GM12878 (cell line): ENCODE results near the gene RPL36. TPM values are rescaled to one million over a fixed set of nuclear protein-coding genes. Genes with fewer than 3 reads are reported as not detected.

ENCODE experiments used
- ATAC-seq: fragments of 200-7000 bp; cut with Tn5 transposase; 3 replicates; pipeline ENCODE4 v1.9.1; 2020; ENCODE audit warnings: mild to moderate bottlenecking, moderate library complexity
- BruUV-seq: library from RNA; stranded (reverse); fragments of 400-500 nt; replicated peaks from 2 replicates; lab custom pipeline; 2021; lab: Mats Ljungman, UMichigan
- CTCF ChIA-PET: fragments of 300-600 bp; sonication (Branson Sonifier 250); formaldehyde crosslinking; extraction: SDS; loops from one replicate; lab custom pipeline; 2021; ENCODE audit warnings: inconsistent platforms; lab: Yijun Ruan, JAX
- POLR2A ChIA-PET: fragments of 350-600 bp; formaldehyde crosslinking; extraction: SDS; loops from one replicate; lab custom pipeline; 2021; ENCODE audit warnings: inconsistent platforms; lab: Charles Lee
- RAD21 ChIA-PET: fragments of 300-600 bp; sonication (Branson Sonifier 250); formaldehyde crosslinking; loops from one replicate; lab custom pipeline; 2023; ENCODE audit warnings: antibody characterized with exemption; ENCODE audit not compliant: unreplicated experiment; lab: Charles Lee
- SMC1A ChIA-PET: fragments of 300-600 bp; sonication (Branson Sonifier 250); formaldehyde crosslinking; loops from one replicate; lab custom pipeline; 2023; ENCODE audit not compliant: unreplicated experiment, uncharacterized antibody; lab: Charles Lee
- DNase-seq: peaks from one replicate; pipeline ENCODE4 v3.0.0-alpha.2; 2011; ENCODE audit warnings: low read depth, low spot score
- FAIRE-seq: peaks from 3 replicates; lab custom pipeline; 2011; peaks lifted over from hg19 to GRCh38; lab: Jason Lieb, UNC
- H2AFZ ChIP-seq: 2 replicates; pipeline ENCODE4 v1.6.0; 2011; ENCODE audit warnings: low read depth, low read length, control low read depth; ENCODE audit not compliant: control insufficient read depth
- H3K27ac ChIP-seq: 2 replicates; pipeline ENCODE4 v1.5.1; 2011; ENCODE audit warnings: control low read depth; ENCODE audit not compliant: control insufficient read depth, insufficient read depth
- H3K27me3 ChIP-seq, 2 experiments: replicated peaks in 1 of 2; 2 replicates each; pipeline versions ENCODE4 v1.6.0 to v1.6.1; 2011; ENCODE audit warnings: low read length in 1 of 2; ENCODE audit not compliant: control insufficient read depth in 2 of 2, insufficient read depth in 2 of 2
- H3K36me3 ChIP-seq, 2 experiments: 2 replicates each; pipeline ENCODE4 v1.5.1; 2011; ENCODE audit warnings: low read length in 1 of 2; ENCODE audit not compliant: control insufficient read depth in 2 of 2, insufficient read depth in 2 of 2
- H3K4me1 ChIP-seq: 2 replicates; pipeline ENCODE4 v1.6.1; 2011; ENCODE audit warnings: mild to moderate bottlenecking, low read length, moderate library complexity, mixed read lengths; ENCODE audit not compliant: control insufficient read depth, insufficient read depth
- H3K4me2 ChIP-seq: 2 replicates; pipeline ENCODE4 v1.6.0; 2011; ENCODE audit warnings: control low read depth; ENCODE audit not compliant: control insufficient read depth, insufficient read depth
- H3K4me3 ChIP-seq: fragments of 200-600 bp; sonication (generic); 2 replicates; pipeline ENCODE4 v1.5.1; 2016
- H3K79me2 ChIP-seq: 2 replicates; pipeline ENCODE4 v1.6.0; 2011; ENCODE audit warnings: low read length; ENCODE audit not compliant: control insufficient read depth, insufficient read depth
- H3K9ac ChIP-seq: 2 replicates; pipeline ENCODE4 v1.8.0; 2011; ENCODE audit warnings: low read length, control low read depth, mixed read lengths; ENCODE audit not compliant: control insufficient read depth, insufficient read depth
- H3K9me3 ChIP-seq: replicated peaks from 3 replicates; pipeline ENCODE4 v1.5.1; 2011; ENCODE audit warnings: mild to moderate bottlenecking, low read length; ENCODE audit not compliant: control insufficient read depth, insufficient read depth
- H4K20me1 ChIP-seq: 2 replicates; pipeline ENCODE4 v1.6.0; 2011; ENCODE audit not compliant: control insufficient read depth, insufficient read depth
- BACH1 ChIP-seq: fragments of 450-650 bp; IDR thresholded peaks from 2 replicates; pipeline ENCODE4 v1.6.1; 2017; ENCODE audit warnings: mild to moderate bottlenecking, borderline replicate concordance
- IKZF2 ChIP-seq, 2 experiments: fragments of 450-650 bp; IDR thresholded peaks; 2 replicates each; pipeline ENCODE4 v1.6.1; 2017; ENCODE audit warnings: mild to moderate bottlenecking in 2 of 2, moderate library complexity in 2 of 2
- IRF4 ChIP-seq: IDR thresholded peaks from 2 replicates; pipeline ENCODE4 v1.6.1; 2011; ENCODE audit warnings: low read depth, low read length
- MTA2 ChIP-seq: fragments of 450-650 bp; IDR thresholded peaks from 2 replicates; pipeline ENCODE4 v1.6.1; 2016; ENCODE audit warnings: low read depth, mild to moderate bottlenecking, moderate library complexity
- NBN ChIP-seq: fragments of 450-650 bp; IDR thresholded peaks from 2 replicates; pipeline ENCODE4 v1.6.1; 2016
- NR2F1 ChIP-seq: fragments of 450-650 bp; conservative IDR thresholded peaks from 2 replicates; pipeline ENCODE4 v1.6.1; 2017; ENCODE audit warnings: mild to moderate bottlenecking
- RELA ChIP-seq: fragments of 450-650 bp; IDR thresholded peaks from 2 replicates; pipeline ENCODE4 v1.8.0; 2014; ENCODE audit warnings: borderline replicate concordance; ENCODE audit not compliant: partially characterized antibody
- SMAD1 ChIP-seq: fragments of 450-650 bp; IDR thresholded peaks from 2 replicates; pipeline ENCODE4 v1.6.1; 2018; ENCODE audit warnings: mild to moderate bottlenecking, low read depth; ENCODE audit not compliant: partially characterized antibody
- SMARCA5 ChIP-seq: fragments of 450-650 bp; IDR thresholded peaks from 2 replicates; pipeline ENCODE4 v1.6.1; 2017; ENCODE audit warnings: mild to moderate bottlenecking
- SMC3 ChIP-seq: IDR thresholded peaks from 2 replicates; pipeline ENCODE4 v1.6.1; 2011; ENCODE audit warnings: low read length, improper control_type of control experiment, borderline replicate concordance
- WGBS: methylation state at CpG from one replicate; pipeline ENCODE4 v1.1.6; 2016; ENCODE audit warnings: low lambda C conversion rate; ENCODE audit not compliant: insufficient replicate concordance, insufficient coverage; ENCODE audit errors: missing lambda C conversion rate; 5-methylcytosine and 5-hydroxymethylcytosine counted together
- in situ Hi-C: fragments of 300-500 bp; cut with MboI; formaldehyde crosslinking; loops from 9 replicates; pipeline ENCODE4 v1.14.3; 2018; ENCODE audit warnings: mixed read lengths
- intact Hi-C: fragments of 100-400 bp; cut with micrococcal nuclease; formaldehyde crosslinking; loops from one replicate; pipeline ENCODE4 v1.14.2; 2022; ENCODE audit not compliant: unreplicated experiment
- polyA plus RNA-seq, 11 experiments: library from polyadenylated mRNA; depleted of rRNA in 4 of 11; unstranded in 6 of 11; stranded (reverse) in 5 of 11; fragments of >200 nt; fragmentation: Nextera tagmentation in 4 of 11; fragmentation: Illumina TruSeq in 1 of 11; extraction: Ambion mirVana in 4 of 11; extraction: Trizol in 1 of 11; gene quantifications; 1 replicate in 1 of 11; 2 replicates in 10 of 11; pipeline versions ENCODE4 v1.2.1 to v1.2.3, GENCODE V29; 2011 to 2016; ENCODE audit warnings: inconsistent platforms in 2 of 11, missing spikeins in 2 of 11, low read depth in 1 of 11
- total RNA-seq, 4 experiments: library from RNA; depleted of rRNA in 3 of 4; stranded (reverse); fragments of >200 nt in 3 of 4; fragmentation: Illumina TruSeq in 1 of 4; extraction: Trizol in 1 of 4; gene quantifications; 2 replicates each; pipeline versions ENCODE4 v1.2.1 to v1.2.3, GENCODE V29; 2013 to 2021

Gene RPL36
- total and polyA plus RNA-seq, 10 of the 15 experiments (the other 5 are each of a cell fraction or from before 2014, with no cell fraction given) = 374 to 4,942 (median 2,053) TPM

- Histone ChIP-seq H3K4me2 (peak overlapping the region; percentile 96), H3K27ac (peak overlapping the region; percentile 46), H3K4me1 (peaks cover 5% of the 10 kb centered on the region; the same call in 1 of the 2 replicates), H3K9ac (peak overlapping the region; percentile 81), H3K79me2 (peaks cover 12% of the 10 kb centered on the region), H3K4me3 (peak overlapping the region; percentile 98), H4K20me1 (no peaks in the 10 kb centered on the region), H2AFZ (peak overlapping the region; percentile 77), H3K27me3 (no peaks in the 10 kb centered on the region), H3K36me3 (peaks cover 0 to 2% of the 10 kb centered on the region in 2 experiments; a peak in 2 of 4 replicates), H3K9me3 (no peaks in the 10 kb centered on the region)
- DNase-seq (no peak), ATAC-seq (no peak), FAIRE-seq (peak; percentile 44)
- WGBS = 3% methylated on average over 23 of the region's 23 CpGs
- CTCF ChIA-PET = interaction anchor here (1.0 kb wide), 1 partner anchor 10 kb away, joined by 4 read pairs; the partner anchor contains the start of gene RPL36
- RAD21 ChIA-PET = no interaction called here
- in situ Hi-C loops (loop anchor here (10.0 kb wide), 1 partner anchor 1435 kb away; the partner anchor contains the start of gene YJU2), intact Hi-C loops (no loop called here)
- POLR2A ChIA-PET = interaction anchor here (0.5 kb wide), 1 partner anchor 71 kb away, joined by 4 read pairs; no protein-coding TSS in a partner anchor
- TSS peak; percentile 89 for BruUV-seq
- TF ChIP-seq SMAD1 (peak; percentile 47), IRF4 (0 out of 2 replicates have a peak, but pooled peaks have one; percentile 9), RELA (no peak), SMARCA5 (no peak), SMC3 (no peak), IKZF2 (IDR thresholded peaks at IDR 0.05) (peak in 1 of 2 experiments; percentile 43; a peak in 1 of 4 replicates), NR2F1 (0 out of 2 replicates have a peak, but pooled peaks have one; percentile 5), NBN (0 out of 2 replicates have a peak, but pooled peaks have one; percentile 66), BACH1 (0 out of 2 replicates have a peak, but pooled peaks have one; percentile 16), MTA2 (0 out of 2 replicates have a peak, but pooled peaks have one; percentile 34)
- SMC1A ChIA-PET = no interaction called here
These were observed 10.0 kb upstream of the RPL36 start for GRCh38 chr19:5680084-5680436.
